ENCODE measurements around the gene FBXO21.

GRCh38 chr12:117105902-117106301, 84.4 kb downstream of the FBXO21 start:
- no peak for TF ChIP-seq CTCF (IDR thresholded peaks at IDR 0.05)
- TF ChIP-seq EZH2 (IDR thresholded peaks at IDR 0.05; ENCODE audit: borderline replicate concordance, insufficient read depth, low read depth, low read length, poor library complexity, severe bottlenecking), result no peak
